ENCODE results near the gene PRDM16.

The PRDM16 gene

DNA sequence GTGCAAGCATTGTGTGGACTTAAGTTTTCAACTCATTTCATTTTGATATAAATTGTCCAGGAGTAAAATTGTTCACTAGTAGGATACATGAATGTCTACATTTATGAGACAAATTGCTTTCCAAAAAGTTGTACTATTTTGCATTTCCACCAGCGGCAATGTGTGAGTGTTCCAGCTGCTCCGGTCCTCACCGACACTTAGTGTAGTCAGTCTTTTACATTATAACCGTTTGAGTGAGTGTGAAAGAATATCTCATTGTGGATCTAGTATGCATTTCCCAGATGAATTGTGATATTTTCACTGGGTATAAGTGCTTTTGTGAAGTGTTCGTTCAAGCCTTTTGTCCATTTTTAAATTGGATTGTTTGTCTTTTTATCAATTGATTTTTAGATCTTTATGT, 274.0 kb downstream of the PRDM16 start:
- no peak overlapping the region for H3K4me3 ChIP-seq (ENCODE audit: low read depth, low read length)
- no peaks in the 10 kb centered on the region for H3K36me3 ChIP-seq
- H3K27ac ChIP-seq = no peak overlapping the region
- no peak for DNase-seq
- TF ChIP-seq, protein P1, sequence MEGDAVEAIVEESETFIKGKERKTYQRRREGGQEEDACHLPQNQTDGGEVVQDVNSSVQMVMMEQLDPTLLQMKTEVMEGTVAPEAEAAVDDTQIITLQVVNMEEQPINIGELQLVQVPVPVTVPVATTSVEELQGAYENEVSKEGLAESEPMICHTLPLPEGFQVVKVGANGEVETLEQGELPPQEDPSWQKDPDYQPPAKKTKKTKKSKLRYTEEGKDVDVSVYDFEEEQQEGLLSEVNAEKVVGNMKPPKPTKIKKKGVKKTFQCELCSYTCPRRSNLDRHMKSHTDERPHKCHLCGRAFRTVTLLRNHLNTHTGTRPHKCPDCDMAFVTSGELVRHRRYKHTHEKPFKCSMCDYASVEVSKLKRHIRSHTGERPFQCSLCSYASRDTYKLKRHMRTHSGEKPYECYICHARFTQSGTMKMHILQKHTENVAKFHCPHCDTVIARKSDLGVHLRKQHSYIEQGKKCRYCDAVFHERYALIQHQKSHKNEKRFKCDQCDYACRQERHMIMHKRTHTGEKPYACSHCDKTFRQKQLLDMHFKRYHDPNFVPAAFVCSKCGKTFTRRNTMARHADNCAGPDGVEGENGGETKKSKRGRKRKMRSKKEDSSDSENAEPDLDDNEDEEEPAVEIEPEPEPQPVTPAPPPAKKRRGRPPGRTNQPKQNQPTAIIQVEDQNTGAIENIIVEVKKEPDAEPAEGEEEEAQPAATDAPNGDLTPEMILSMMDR (IDR thresholded peaks at IDR 0.05; ENCODE audit: low read depth, low read length) = no peak
- H3K27me3 ChIP-seq (ENCODE audit: insufficient read depth, low read depth, severe bottlenecking) = no peaks in the 10 kb centered on the region
- H3K9me3 ChIP-seq (ENCODE audit: severe bottlenecking) = peaks cover 12% of the 10 kb centered on the region

DNA sequence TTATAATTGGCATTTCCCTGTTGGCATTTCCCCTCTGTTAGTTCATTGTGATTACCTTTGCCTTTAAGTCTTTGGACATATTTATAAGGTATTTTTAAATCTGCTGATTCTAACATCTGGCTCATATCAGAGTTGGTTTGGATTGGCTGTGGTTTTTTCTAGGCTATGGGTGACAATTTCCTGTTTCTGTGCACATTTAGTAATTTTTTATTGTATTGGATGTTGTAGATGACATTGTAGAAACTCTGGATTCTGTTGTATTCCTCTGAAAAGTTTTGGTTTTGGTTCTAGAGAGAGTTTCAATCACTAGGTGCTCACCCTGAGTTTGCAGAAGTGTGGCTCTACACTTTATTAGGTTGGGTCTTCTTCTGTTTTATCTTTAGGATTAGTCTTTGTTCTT, 275.4 kb downstream of the PRDM16 start:
- no peak for DNase-seq
- H3K4me3 ChIP-seq (ENCODE audit: low read depth, low read length) = no peak overlapping the region
- H3K27ac ChIP-seq = no peak overlapping the region
- H3K9me3 ChIP-seq (ENCODE audit: severe bottlenecking) = peaks cover 12% of the 10 kb centered on the region
- TF ChIP-seq, protein P1 (IDR thresholded peaks at IDR 0.05; ENCODE audit: low read depth, low read length) = no peak
- H3K36me3 ChIP-seq = no peaks in the 10 kb centered on the region
- H3K27me3 ChIP-seq (ENCODE audit: insufficient read depth, low read depth, severe bottlenecking) = no peaks in the 10 kb centered on the region

DNA sequence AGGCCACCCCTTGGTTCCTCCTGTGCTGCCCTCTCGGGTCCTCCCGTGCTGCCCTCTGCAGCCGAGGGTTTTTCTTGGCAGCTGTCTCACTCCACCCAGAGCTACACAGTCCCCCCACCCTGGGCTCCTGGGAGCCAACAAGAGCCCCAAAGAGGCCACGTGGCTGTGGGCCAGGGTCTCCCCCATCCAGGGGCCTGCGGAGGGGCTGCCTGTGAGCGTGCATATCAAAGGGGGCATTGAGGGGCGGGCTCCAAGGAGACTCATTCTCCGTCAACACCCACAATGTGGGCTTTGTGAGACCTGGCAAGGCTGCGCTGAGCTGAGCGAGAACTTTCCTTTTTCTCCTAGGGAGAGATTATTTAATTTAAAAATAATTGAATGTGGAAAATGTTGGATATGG, 276.8 kb downstream of the PRDM16 start:
- Histone ChIP-seq H3K27ac (no peak overlapping the region), H3K9me3 (ENCODE audit: severe bottlenecking) (peaks cover 12% of the 10 kb centered on the region), H3K4me3 (ENCODE audit: low read depth, low read length) (no peak overlapping the region), H3K27me3 (ENCODE audit: insufficient read depth, low read depth, severe bottlenecking) (no peaks in the 10 kb centered on the region), H3K36me3 (no peaks in the 10 kb centered on the region)
- TF ChIP-seq, protein P1 (IDR thresholded peaks at IDR 0.05; ENCODE audit: low read depth, low read length) = no peak
- DNase-seq = no peak

DNA sequence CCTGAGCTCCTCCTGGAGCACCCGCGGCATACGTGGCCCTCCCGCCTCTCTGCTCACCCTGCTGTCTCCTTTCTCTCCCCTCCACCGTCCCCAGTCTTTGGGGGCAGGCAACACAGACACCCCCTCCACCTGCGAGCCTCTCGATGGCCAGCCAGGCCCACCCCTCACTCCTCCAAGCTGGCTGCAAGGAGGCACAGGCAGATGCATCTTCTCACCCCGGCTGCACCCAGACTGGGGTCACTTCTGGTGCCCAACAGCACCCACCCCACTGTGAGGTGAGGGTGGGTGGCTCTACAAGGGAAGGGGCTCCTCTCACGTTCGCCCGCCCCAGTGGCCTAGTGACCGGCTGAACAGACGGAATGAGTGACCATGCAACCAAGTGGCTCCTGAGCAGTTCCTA, 277.5 kb downstream of the PRDM16 start:
- H3K27me3 ChIP-seq (ENCODE audit: insufficient read depth, low read depth, severe bottlenecking) = no peaks in the 10 kb centered on the region
- TF ChIP-seq, protein P1 (IDR thresholded peaks at IDR 0.05; ENCODE audit: low read depth, low read length) = no peak
- H3K9me3 ChIP-seq (ENCODE audit: severe bottlenecking) = peaks cover 12% of the 10 kb centered on the region
- no peak for DNase-seq
- no peak overlapping the region for H3K4me3 ChIP-seq (ENCODE audit: low read depth, low read length)
- H3K36me3 ChIP-seq = no peaks in the 10 kb centered on the region
- H3K27ac ChIP-seq = no peak overlapping the region

DNA sequence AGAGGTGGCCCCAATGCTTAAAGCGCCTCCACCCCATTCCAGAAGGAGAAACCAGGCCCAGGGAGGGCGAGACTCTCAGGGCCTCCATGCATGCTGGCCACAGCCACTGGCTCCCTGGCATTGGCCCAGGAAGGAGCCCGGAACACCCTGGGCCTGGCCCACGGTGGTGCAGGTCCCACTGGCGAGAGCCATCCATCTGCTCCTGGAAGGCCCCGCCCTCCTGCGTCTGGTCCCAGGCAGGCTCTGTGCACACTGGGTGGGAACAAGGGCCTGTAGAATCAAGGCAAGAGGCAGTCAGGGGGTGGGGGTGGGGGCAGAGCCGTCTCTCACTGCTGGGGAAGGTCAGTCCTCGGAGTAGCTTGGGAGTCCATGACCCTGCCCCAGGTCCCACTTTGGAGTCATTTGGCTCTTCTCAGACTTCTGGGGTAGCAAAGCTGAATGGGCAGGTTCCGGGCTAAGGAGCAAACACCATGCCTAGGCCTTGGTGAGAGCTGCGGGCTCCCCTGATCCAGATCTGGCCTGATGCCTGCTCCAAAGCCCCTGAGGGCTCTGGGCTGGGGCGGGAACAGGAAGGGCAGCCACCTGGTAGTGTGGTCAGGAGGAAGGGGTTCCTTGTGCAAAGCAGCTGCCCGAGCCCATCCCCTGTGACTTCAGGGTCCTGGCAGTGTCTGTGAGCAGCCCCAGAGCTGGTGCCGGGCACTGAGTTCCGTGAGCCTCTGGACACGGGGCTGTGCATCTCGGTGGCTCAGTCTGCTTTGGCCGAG, 278.4 kb downstream of the PRDM16 start:
- H3K27me3 ChIP-seq (ENCODE audit: insufficient read depth, low read depth, severe bottlenecking) = no peaks in the 10 kb centered on the region

More for the DNA sequence above, 278.4 kb downstream of the PRDM16 start:
- no peak for DNase-seq
- Histone ChIP-seq H3K9me3 (ENCODE audit: severe bottlenecking) (peaks cover 12% of the 10 kb centered on the region), H3K36me3 (no peaks in the 10 kb centered on the region), H3K27ac (no peak overlapping the region), H3K4me3 (ENCODE audit: low read depth, low read length) (no peak overlapping the region)
- TF ChIP-seq, protein P1 (IDR thresholded peaks at IDR 0.05; ENCODE audit: low read depth, low read length) = no peak

Measured in WERI-Rb-1 (cell line).